DND-41 (cell line): Measurements from ENCODE around the gene TRMO.

ENCODE experiments used
- ATAC-seq: fragments of 200-7000 bp; cut with Tn5 transposase; 3 replicates; pipeline ENCODE4 v1.9.1; 2021; ENCODE audit warnings: low read depth; ENCODE audit not compliant: insufficient read depth
- DNase-seq: peaks from one replicate; pipeline ENCODE4 v3.0.0-alpha.2; 2020
- H2AFZ ChIP-seq: 2 replicates; pipeline ENCODE4 v1.6.0; 2012; ENCODE audit warnings: low read depth, low read length
- H3K27ac ChIP-seq: 2 replicates; pipeline ENCODE4 v1.5.1; 2012; ENCODE audit warnings: low read length, inconsistent platforms
- H3K27me3 ChIP-seq: fragments of 200-600 bp; sonication (generic); 2 replicates; pipeline ENCODE4 v1.6.0; 2012; ENCODE audit warnings: low read length, mild to moderate bottlenecking, inconsistent platforms; ENCODE audit not compliant: insufficient read depth, poor library complexity
- H3K36me3 ChIP-seq: 2 replicates; pipeline ENCODE4 v1.5.1; 2012; ENCODE audit warnings: low read length, inconsistent platforms; ENCODE audit not compliant: insufficient read depth
- H3K4me1 ChIP-seq: 2 replicates; pipeline ENCODE4 v1.5.1; 2012; ENCODE audit warnings: mild to moderate bottlenecking, low read length; ENCODE audit not compliant: insufficient read depth
- H3K4me2 ChIP-seq: 2 replicates; pipeline ENCODE4 v1.6.0; 2012; ENCODE audit warnings: mild to moderate bottlenecking, moderate library complexity, low read length, inconsistent platforms; ENCODE audit not compliant: insufficient read depth
- H3K4me3 ChIP-seq, 2 experiments: fragments of 200-600 bp in 1 of 2; shearing (Covaris generic) in 1 of 2; 2 replicates each; pipeline ENCODE4 v1.5.1; 2012 to 2016; ENCODE audit warnings: inconsistent platforms in 2 of 2, low read length in 2 of 2, mild to moderate bottlenecking in 2 of 2, low read depth in 1 of 2, moderate library complexity in 1 of 2
- H3K79me2 ChIP-seq: 2 replicates; pipeline ENCODE4 v1.6.0; 2012; ENCODE audit warnings: low read length, inconsistent platforms; ENCODE audit not compliant: insufficient read depth
- H3K9ac ChIP-seq: 2 replicates; pipeline ENCODE4 v1.6.0; 2012; ENCODE audit warnings: low read depth, mild to moderate bottlenecking, inconsistent platforms, low read length, moderate library complexity
- H3K9me3 ChIP-seq: 2 replicates; pipeline ENCODE4 v1.5.1; 2012; ENCODE audit warnings: low read length, moderate library complexity, mild to moderate bottlenecking, inconsistent platforms; ENCODE audit not compliant: insufficient read depth, severe bottlenecking
- H4K20me1 ChIP-seq: 2 replicates; pipeline ENCODE4 v1.6.0; 2012; ENCODE audit warnings: low read length; ENCODE audit not compliant: insufficient read depth
- CTCF ChIP-seq: IDR thresholded peaks from 2 replicates; pipeline ENCODE4 v1.5.1; 2012; ENCODE audit warnings: borderline replicate concordance, low read length, moderate library complexity, mild to moderate bottlenecking; ENCODE audit not compliant: poor library complexity, severe bottlenecking; ENCODE audit errors: extremely low read depth
- EZH2 ChIP-seq: IDR thresholded peaks from 3 replicates; pipeline ENCODE4 v1.6.1; 2012; ENCODE audit warnings: borderline replicate concordance, low read depth, mild to moderate bottlenecking, moderate library complexity, low read length, inconsistent platforms; ENCODE audit not compliant: severe bottlenecking

TRMO gene

GRCh38 chr9:97906236-97906831, 16.0 kb downstream of the TRMO start:
- Histone ChIP-seq H3K36me3 (peaks cover 39% of the 10 kb centered on the region), H3K4me1 (peaks cover 39% of the 10 kb centered on the region), H3K4me2 (no peak overlapping the region; the same call in 1 of the 2 replicates), H3K9ac (no peak overlapping the region), H3K79me2 (peaks cover 10% of the 10 kb centered on the region), H3K4me3 (no peak overlapping the region), H4K20me1 (peaks cover 4% of the 10 kb centered on the region; the same call in 1 of the 2 replicates), H3K27me3 (no peaks in the 10 kb centered on the region), H3K27ac (peak overlapping the region; percentile 58), H3K9me3 (no peaks in the 10 kb centered on the region), H2AFZ (no peak overlapping the region)
- ATAC-seq (no peak), DNase-seq (no peak)
- TF ChIP-seq CTCF, result no peak
- TF ChIP-seq EZH2, result no peak

GRCh38 chr9:97905228-97905627, 17.1 kb downstream of the TRMO start:
- Histone ChIP-seq H3K4me3 (peak overlapping the region in 1 of 2 experiments; percentile 46; a peak in 2 of 4 replicates), H3K9me3 (no peaks in the 10 kb centered on the region), H3K27me3 (no peaks in the 10 kb centered on the region), H3K79me2 (peaks cover 10% of the 10 kb centered on the region), H3K27ac (peak overlapping the region; percentile 69), H3K9ac (peak overlapping the region; percentile 38; the same call in 1 of the 2 replicates), H3K36me3 (peaks cover 28% of the 10 kb centered on the region), H3K4me1 (peaks cover 39% of the 10 kb centered on the region), H4K20me1 (peaks cover 4% of the 10 kb centered on the region; the same call in 1 of the 2 replicates), H2AFZ (no peak overlapping the region), H3K4me2 (peak overlapping the region; percentile 64)
- peak; percentile 71 for DNase-seq
- ATAC-seq, result peak; percentile 99
- TF ChIP-seq CTCF (no peak), EZH2 (no peak)

- no peak for TF ChIP-seq CTCF
- TF ChIP-seq EZH2, result no peak
- Histone ChIP-seq H3K9ac (peak overlapping the region; percentile 38), H3K9me3 (no peaks in the 10 kb centered on the region), H3K4me1 (peaks cover 39% of the 10 kb centered on the region), H3K4me3 (peak overlapping the region in 1 of 2 experiments; percentile 46; a peak in 2 of 4 replicates), H3K27me3 (no peaks in the 10 kb centered on the region), H3K4me2 (peak overlapping the region; percentile 64), H3K79me2 (peaks cover 8% of the 10 kb centered on the region), H3K36me3 (peaks cover 26% of the 10 kb centered on the region), H4K20me1 (peaks cover 4% of the 10 kb centered on the region; the same call in 1 of the 2 replicates), H2AFZ (peak overlapping the region; percentile 22; the same call in 1 of the 2 replicates), H3K27ac (peak overlapping the region; percentile 69)
- ATAC-seq (peak; percentile 44), DNase-seq (peak; percentile 20)
Observed at GRCh38 chr9:97904725-97905124, 17.6 kb downstream of the TRMO start.
